ENCODE measurements around the gene CEP131.

The CEP131 gene

GRCh38 chr17:81210868-81211267, 11.9 kb downstream of the CEP131 start:
- H3K36me3 ChIP-seq (ENCODE audit: control insufficient read depth in 2 of 2, insufficient read depth in 1 of 2, low read length in 2 of 2): peaks cover 9 to 32% of the 10 kb centered on the region in 2 experiments; a peak in 2 of 3 replicates
- H3K4me1 ChIP-seq (ENCODE audit: control insufficient read depth, insufficient read depth, low read length): no peaks in the 10 kb centered on the region
- ChIA-PET CTCF (interaction anchor here (0.9 to 1.0 kb wide), 2 partner anchors 11 to 14 kb away, joined by 3 read pairs; no protein-coding TSS in a partner anchor), POLR2A (interaction anchor here (0.7 to 1.5 kb wide), 2 partner anchors 12 to 130 kb away, joined by 4 read pairs; partner anchors contain the start of gene CEP131)
- TF ChIP-seq ZNF529 (tag by site-specific recombination; IDR thresholded peaks at IDR 0.05; ENCODE audit: insufficient replicate concordance): no peak
- TF ChIP-seq EGR2 (tag by site-specific recombination; IDR thresholded peaks at IDR 0.05; ENCODE audit: low read depth): peak; percentile 77
- peak; percentile 82 for TF ChIP-seq ZFHX2 (tag by site-specific recombination; conservative IDR thresholded peaks at IDR 0.05)
- no peak for TF ChIP-seq HOXA7 (CRISPR knock-in tag; IDR thresholded peaks at IDR 0.05; ENCODE audit: borderline replicate concordance)
- H3K27ac ChIP-seq (ENCODE audit: extremely low read depth, low read depth, low read length): no peak overlapping the region
- no peak overlapping the region for H3K4me3 ChIP-seq (ENCODE audit: low read depth, low read length)
- no peaks in the 10 kb centered on the region for H3K9me3 ChIP-seq (ENCODE audit: control insufficient read depth, insufficient read depth, low read depth, low read length)

- Histone ChIP-seq H3K27ac (ENCODE audit: extremely low read depth, low read depth, low read length) (no peak overlapping the region), H3K36me3 (ENCODE audit: control insufficient read depth in 2 of 2, insufficient read depth in 1 of 2, low read length in 2 of 2) (peaks cover 13 to 35% of the 10 kb centered on the region in 2 experiments; a peak in 2 of 3 replicates), H3K4me1 (ENCODE audit: control insufficient read depth, insufficient read depth, low read length) (no peaks in the 10 kb centered on the region), H3K9me3 (ENCODE audit: control insufficient read depth, insufficient read depth, low read depth, low read length) (no peaks in the 10 kb centered on the region), H3K4me3 (ENCODE audit: low read depth, low read length) (no peak overlapping the region)
- POLR2A ChIA-PET: interaction anchor here (0.7 to 1.5 kb wide), 2 partner anchors 12 to 130 kb away, joined by 4 read pairs; partner anchors contain the start of gene CEP131
- CTCF ChIA-PET: interaction anchor here (0.9 kb wide), 1 partner anchor 11 kb away, joined by 3 read pairs; no protein-coding TSS in a partner anchor
- TF ChIP-seq, protein P1, sequence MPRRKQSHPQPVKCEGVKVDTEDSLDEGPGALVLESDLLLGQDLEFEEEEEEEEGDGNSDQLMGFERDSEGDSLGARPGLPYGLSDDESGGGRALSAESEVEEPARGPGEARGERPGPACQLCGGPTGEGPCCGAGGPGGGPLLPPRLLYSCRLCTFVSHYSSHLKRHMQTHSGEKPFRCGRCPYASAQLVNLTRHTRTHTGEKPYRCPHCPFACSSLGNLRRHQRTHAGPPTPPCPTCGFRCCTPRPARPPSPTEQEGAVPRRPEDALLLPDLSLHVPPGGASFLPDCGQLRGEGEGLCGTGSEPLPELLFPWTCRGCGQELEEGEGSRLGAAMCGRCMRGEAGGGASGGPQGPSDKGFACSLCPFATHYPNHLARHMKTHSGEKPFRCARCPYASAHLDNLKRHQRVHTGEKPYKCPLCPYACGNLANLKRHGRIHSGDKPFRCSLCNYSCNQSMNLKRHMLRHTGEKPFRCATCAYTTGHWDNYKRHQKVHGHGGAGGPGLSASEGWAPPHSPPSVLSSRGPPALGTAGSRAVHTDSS (tag by site-specific recombination; IDR thresholded peaks at IDR 0.05): no peak
- TF ChIP-seq ZNF837 (tag by site-specific recombination; IDR thresholded peaks at IDR 0.05): no peak
- no peak for TF ChIP-seq ZNF549 (tag by site-specific recombination; IDR thresholded peaks at IDR 0.05)
- no peak for TF ChIP-seq GLIS2 (tag by site-specific recombination; IDR thresholded peaks at IDR 0.05)
- no peak for TF ChIP-seq ZNF48 (tag by site-specific recombination; IDR thresholded peaks at IDR 0.05)
- no peak for TF ChIP-seq OSR2 (tag by site-specific recombination; IDR thresholded peaks at IDR 0.05)
- no peak for TF ChIP-seq ZNF558 (tag by site-specific recombination; IDR thresholded peaks at IDR 0.05)
- TF ChIP-seq OVOL3 (tag by site-specific recombination; IDR thresholded peaks at IDR 0.05): no peak
- TF ChIP-seq, protein P2, sequence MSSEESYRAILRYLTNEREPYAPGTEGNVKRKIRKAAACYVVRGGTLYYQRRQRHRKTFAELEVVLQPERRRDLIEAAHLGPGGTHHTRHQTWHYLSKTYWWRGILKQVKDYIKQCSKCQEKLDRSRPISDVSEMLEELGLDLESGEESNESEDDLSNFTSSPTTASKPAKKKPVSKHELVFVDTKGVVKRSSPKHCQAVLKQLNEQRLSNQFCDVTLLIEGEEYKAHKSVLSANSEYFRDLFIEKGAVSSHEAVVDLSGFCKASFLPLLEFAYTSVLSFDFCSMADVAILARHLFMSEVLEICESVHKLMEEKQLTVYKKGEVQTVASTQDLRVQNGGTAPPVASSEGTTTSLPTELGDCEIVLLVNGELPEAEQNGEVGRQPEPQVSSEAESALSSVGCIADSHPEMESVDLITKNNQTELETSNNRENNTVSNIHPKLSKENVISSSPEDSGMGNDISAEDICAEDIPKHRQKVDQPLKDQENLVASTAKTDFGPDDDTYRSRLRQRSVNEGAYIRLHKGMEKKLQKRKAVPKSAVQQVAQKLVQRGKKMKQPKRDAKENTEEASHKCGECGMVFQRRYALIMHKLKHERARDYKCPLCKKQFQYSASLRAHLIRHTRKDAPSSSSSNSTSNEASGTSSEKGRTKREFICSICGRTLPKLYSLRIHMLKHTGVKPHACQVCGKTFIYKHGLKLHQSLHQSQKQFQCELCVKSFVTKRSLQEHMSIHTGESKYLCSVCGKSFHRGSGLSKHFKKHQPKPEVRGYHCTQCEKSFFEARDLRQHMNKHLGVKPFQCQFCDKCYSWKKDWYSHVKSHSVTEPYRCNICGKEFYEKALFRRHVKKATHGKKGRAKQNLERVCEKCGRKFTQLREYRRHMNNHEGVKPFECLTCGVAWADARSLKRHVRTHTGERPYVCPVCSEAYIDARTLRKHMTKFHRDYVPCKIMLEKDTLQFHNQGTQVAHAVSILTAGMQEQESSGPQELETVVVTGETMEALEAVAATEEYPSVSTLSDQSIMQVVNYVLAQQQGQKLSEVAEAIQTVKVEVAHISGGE (tag by site-specific recombination; conservative IDR thresholded peaks at IDR 0.05; ENCODE audit: low read depth): no peak
- TF ChIP-seq KLF1 (tag by site-specific recombination; IDR thresholded peaks at IDR 0.05): no peak
- no peak for TF ChIP-seq ZNF155 (tag by site-specific recombination; IDR thresholded peaks at IDR 0.05)
- TF ChIP-seq ZNF266 (tag by site-specific recombination; IDR thresholded peaks at IDR 0.05; ENCODE audit: low read depth): no peak
- TF ChIP-seq ZNF670 (tag by site-specific recombination; IDR thresholded peaks at IDR 0.05; ENCODE audit: low read depth): no peak
- TF ChIP-seq TRIM28 (IDR thresholded peaks at IDR 0.05; ENCODE audit: borderline replicate concordance, low read length): no peak
- TF ChIP-seq ZNF391 (tag by site-specific recombination; IDR thresholded peaks at IDR 0.05; ENCODE audit: borderline replicate concordance, low read depth): no peak
Measured at GRCh38 chr17:81210466-81210865, 12.3 kb downstream of the CEP131 start.
